CD4-positive, alpha-beta T cell treated with Interferon gamma for 1 hour (primary cell): Measurements from ENCODE around the gene UBE2H.
"Not testable (repeated sequence)": the region's sequence is repeated elsewhere in the genome, so short reads cannot be mapped to it uniquely, and the experiment has no call there.

Source experiments
- DNase-seq: peaks from one replicate; pipeline ENCODE4 v3.0.0-alpha.2; 2020

UBE2H gene

DNA sequence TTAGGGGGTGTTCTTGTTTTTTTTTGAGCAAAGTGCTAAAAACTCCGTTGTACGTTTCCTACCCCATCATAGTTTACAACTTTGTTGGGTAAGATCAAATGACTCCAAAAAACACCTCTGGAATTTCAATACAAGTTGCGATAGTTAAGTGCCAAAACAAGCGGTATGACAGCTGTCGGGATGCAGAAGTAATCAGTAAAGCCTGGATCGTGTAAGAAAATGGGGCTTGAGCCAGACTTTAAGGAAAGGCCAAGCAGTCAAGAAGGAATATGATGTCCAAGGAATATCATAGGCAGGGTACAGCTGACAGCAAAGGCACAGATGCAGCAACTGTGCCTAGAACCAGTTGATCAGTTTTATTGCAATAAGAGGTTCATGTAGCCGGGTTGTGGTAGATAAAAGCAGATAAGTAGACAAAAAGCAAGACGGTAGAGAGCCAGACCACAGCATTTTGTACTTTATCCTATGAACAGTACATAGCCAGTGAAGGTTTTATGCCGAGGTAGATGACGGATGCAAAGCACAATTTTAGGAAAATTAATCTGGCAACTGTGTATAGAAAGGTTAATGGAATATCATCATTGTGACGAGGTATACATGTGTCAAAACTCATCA, 45.5 kb downstream of the UBE2H start:
- no peak for DNase-seq

DNA sequence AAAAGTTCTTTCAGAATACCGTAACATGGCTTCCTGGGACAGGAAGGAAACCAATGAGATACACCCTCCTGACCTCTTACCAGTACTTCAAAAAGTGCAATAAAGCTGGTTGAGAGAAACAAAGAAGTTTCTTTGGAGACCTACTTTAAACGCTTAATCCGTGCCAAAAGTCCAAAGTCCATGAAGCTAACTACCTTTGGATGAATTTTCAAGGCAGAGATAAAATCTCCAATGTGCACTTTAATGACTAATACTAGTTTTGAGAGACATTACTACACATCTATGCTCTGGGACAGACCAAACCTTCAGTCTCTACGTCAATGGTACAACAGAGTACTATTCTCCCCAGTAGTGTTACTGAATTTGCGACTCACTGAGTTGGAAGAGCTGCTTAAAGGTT, 46.1 kb downstream of the UBE2H start:
- no peak for DNase-seq

DNA sequence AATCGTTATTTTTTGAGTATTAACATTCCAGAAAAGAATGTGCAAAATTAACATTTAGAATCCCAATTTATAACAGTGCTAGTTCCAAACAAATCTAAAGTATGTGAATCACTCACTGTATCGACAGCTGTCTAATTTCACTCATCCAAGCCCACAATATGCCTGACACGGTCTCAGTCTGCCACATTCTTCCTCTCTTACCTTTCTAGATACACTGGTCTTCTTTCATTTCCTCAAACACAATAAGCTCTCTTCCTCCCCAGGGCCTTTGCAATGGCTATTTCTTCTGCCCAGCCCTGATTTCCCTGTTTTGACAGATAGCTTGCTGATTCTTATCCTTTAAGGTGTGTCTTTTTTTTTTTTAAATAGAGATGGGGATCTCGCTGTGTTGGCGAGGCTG, 48.8 kb downstream of the UBE2H start:
- no peak for DNase-seq

DNA sequence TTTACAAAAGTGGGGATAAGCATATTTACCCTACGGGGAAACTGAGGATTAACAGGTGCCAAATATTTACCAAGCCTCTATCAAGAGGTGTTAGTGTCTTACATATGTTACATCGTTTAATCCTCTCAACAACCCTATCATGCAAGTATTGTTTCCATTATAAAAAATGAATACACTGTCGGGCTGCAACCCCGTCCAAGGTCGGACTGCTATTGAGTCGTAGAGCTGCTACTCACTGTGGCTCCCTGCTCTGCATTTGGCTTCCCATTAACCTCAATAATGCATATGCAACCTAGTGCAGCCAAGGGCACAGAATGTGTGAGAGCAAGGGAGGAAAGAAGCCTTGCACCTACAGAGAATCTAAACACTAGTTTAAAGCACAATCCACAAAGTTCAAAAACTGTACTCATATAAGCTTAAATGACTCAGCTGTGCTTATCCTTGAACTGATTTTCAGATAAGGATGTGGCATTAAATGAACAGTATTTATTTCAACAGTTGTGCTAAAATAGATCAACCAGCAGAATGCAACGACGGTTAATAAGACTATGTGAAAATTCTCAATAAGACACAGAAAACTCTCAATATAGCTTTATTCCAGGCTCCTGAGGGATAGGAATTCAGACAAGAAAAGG, 49.9 kb downstream of the UBE2H start:
- DNase-seq, result no peak

DNA sequence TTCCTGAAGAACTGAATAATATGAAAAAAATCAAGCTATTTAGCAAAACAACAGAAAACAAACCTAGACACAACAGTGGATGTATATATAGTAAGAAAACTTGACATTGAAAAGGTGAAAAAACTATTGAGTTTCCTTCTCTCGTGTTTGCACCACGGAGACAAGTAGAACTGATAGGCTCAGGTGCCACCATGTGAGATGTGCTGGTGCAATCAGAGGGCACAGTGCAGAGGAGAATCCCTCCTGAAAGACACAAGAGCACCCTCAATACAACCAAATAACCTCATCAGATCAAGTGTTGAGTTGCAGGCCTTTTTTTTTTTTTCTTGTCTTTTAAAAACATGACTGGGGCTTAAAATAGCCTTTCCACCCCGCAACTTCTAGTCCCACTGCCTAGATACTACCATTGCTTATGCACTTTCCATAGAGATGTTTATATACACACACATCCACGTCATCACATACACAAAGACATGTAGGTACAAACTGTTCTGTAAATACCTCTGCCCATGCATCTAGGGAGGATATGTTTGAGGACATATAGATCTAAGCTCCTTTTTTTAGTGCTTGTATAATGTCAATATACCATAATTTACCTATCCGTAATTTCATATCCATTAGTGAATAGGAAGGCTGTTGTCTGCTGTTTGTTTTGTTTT, 54.1 kb downstream of the UBE2H start:
- no peak for DNase-seq

DNA sequence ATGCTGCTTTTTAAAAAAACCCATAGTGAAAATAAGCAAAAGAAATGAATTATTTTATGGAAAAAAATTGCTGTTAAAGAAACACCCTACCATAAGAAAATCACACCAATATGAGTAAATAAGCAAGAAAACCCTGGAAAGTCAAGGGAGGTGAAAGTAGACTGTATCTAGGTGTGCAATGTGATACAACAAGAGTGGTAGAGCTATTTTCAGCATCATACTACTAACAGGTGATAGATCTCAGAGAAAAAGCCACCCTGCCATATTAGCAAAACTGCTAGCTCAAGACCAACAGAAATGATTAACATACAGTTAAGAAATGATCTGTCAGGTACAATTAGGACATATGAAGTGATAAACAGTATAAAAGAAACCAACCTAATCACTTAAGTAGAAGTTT, 54.8 kb downstream of the UBE2H start:
- DNase-seq, result no peak

DNA sequence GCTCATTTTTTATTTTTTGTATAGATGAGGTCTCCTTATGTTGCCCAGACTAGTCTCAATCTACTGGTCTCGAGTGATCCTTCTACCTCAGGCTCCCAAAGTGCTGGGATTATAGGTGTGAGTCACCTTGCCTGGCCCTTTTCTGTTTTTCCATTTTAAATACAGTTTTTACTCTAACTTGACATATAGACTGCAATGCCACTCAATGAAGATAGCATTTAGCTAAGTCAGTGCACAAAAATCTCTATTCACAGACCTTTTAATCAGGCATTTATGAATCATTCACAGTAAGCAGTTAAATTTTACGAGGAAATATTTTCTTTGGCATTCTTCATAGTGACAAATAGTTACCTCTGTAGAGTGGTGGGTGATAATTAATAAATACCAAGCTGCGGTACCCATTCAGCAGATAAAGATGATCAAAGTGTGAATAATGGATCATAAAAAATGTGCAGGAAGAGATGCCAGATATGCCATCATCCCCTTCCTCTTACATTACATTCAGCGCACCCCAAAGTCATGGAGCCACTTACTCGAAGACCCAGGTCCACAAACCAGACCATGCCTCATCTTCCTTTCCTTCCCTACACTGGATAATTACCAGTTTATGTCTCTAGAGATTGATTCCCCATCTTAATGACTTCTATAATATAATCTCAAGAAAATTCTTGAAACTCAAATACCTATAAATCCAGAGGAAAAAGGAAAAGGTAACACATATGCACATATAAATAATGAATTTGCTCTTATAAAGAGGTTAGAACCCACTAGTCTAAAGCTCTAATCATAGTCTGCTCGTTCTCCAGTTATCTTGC, 56.0 kb downstream of the UBE2H start:
- no peak for DNase-seq

DNA sequence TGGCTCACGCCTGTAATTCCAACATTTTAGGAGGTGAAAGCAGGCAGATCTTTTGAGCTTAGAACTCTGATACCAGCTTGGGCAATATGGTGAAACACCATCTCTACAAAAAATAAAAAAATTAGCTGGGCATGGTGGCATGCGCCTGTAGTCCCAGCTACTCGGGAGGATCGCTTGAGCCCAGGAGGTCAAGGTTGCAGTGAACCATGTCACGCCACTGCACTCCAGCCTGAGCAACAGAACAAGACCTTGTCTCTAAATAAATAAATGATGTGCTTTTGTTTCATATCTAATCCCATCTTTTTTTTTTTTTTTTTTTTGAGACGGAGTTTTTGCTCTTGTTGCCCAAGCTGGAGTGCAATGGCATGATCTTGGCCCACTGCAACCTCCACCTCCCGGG, 58.6 kb downstream of the UBE2H start:
- DNase-seq, result not testable (repeated sequence)

DNA sequence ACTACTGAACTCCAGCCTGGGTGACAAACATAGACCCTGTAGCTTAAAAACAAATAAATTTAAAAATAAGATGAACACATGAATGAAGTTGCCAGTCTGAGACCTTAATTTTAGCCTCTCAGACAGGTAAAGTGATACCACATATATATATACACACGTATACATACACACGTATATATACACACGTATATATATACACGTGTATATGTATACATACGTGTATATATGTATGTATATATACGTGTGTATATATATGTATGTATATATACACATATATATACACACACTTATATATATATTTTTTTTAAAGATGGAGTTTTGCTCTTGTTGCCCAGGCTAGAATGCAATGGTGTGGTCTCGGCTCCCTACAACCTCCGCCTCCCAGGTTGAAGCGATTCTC, 62.7 kb downstream of the UBE2H start:
- DNase-seq, result no peak

DNA sequence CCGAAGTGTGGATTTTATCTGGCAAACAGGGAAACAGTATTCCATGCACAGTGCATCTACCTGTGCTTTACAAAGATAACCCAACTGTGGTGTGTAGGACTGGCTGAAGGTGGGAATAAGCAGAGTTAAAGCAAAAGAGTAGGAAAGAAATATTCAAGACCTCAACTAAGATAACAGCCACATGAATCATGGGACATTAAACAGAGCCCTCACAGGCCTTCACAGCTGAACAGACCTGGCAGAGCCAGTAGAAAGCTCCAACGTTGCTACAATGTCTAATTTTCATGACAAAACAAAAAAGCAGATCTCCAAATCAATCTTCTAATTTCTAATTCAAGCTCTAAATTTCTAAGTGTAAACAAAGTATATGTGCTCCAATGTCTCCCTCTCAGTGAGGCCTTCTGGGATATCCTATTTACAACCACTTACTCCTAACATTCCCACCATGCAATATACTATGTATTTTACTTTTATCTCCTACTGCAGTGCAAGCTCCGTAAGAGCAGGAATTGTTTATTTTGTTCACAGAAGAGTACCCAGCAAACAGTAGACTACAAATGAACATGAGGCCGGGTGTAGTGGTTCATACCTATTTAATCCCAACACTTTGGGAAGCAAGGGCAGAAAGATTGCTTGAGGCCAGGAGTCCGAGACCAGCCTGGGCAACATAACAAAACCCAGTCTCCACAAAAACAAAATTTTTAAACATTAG, 63.5 kb downstream of the UBE2H start:
- DNase-seq, result no peak

DNA sequence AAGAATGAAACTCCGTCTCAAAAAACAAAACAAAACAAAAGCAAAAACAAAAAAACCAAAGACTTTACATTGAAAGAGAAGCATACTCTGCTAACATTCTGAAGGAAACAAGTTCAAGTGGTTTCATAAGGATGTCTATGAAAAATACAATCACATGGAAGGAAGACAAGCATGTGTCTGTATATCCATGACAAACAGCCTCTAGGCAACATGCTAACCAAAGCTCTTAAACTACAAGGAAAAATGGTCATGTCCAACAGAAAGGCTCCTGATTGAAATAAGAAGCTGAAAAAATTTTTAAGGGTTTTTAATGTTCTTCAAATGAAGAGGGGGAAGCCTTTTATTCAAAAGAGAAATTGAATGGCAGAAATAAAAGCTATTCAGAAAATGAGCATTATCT, 64.9 kb downstream of the UBE2H start:
- DNase-seq, result no peak

DNA sequence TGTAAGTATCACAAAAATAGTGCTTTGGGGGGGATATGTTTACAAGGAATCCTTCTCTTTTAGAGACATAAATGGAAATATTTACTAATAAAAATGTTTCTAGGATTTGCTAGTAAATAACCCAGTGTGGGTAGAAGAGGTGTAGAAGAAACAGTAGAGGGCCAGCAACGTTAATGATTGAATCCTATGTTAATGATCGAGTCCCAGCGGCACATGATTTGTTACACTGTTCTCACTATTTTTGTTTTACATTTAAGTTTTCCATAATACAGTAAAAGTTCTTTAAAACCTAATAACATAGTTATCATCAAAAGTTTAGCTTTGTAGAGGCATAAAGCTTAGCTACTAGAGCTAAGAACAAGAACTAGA, 66.0 kb downstream of the UBE2H start:
- no peak for DNase-seq

DNA sequence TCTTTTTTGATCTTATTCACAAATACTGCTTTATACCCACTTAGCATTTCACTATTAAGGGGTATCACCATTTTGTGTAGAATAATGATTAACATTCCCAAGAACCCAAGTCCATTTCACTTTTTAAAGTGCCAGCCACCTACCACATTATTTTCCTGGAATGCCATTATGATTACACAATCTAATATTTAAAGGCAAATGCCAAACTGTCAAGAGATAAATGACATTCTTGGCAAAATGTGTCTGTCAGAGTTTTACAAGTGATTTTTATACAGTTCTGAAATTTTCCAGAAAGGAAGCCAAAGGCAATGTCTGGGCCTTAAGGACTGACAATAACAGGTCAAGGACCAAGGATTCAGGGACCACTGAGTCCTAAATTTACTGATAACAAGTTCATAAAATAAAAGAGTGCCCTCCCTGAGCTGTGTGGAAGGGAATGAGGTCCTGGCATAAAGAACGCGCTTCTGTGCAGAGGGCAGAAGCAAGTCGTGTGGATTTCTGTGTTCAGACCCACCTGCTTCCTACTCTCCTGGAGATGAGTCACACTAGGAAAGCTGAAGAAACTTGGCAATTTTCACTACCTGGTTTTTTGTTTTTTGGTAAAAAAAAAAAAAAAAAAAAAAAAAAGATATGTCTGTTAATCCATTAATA, 66.5 kb downstream of the UBE2H start:
- no peak for DNase-seq

DNA sequence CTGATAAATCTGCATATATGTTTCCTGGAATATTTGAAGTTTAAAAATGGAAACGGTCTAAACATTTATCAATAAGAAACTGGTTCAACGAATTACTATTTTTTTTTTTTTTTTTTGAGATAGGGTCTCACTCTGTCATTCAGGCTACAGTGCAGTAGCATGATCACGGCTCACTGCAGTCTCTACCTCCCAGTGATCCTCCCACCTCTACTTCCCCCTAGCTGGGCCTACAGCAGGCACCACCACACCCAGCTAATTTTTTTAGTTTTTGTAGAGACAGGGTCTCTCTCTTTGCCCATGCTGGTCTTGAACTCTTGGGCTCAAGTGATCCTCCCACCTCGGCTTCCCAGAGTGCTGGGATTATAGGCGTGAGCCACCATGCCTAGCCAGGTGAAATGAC, 68.3 kb downstream of the UBE2H start:
- DNase-seq, result no peak

DNA sequence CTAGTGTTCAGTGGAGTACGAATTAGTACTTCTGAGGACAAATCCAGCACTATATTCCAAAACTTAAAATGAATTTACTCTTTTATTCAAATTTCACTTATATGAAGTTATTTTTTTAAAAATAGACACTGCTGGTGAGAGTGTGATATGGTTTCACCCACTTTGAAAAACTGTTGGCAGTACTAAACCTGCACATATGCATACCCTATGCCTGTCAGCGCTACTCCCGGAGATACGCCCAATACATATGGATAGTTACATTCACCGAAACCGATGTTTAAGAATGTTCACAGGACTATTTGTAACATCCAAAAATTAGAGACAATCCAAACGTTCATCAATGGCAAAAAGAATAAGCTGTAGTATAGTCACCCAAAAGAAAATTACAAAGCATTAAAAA, 69.6 kb downstream of the UBE2H start:
- DNase-seq, result no peak

DNA sequence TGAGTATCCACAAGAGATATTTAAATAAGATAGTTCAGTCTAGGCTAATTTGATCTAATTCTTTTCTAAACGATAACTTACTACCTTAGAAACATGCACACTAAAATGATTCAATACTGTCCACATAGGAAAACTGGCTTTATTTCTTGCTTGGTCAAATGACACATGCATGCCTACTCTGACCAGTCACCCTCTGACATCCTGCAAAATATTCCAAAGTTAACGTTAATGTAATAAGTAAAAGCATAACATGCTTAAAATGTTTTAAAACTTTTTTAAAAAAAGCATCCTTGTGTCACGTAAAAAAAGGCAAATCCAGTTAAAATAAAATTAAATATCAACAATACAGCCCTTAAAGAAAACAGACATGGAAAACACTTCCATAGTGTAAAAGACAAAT, 70.2 kb downstream of the UBE2H start:
- DNase-seq, result no peak

DNA sequence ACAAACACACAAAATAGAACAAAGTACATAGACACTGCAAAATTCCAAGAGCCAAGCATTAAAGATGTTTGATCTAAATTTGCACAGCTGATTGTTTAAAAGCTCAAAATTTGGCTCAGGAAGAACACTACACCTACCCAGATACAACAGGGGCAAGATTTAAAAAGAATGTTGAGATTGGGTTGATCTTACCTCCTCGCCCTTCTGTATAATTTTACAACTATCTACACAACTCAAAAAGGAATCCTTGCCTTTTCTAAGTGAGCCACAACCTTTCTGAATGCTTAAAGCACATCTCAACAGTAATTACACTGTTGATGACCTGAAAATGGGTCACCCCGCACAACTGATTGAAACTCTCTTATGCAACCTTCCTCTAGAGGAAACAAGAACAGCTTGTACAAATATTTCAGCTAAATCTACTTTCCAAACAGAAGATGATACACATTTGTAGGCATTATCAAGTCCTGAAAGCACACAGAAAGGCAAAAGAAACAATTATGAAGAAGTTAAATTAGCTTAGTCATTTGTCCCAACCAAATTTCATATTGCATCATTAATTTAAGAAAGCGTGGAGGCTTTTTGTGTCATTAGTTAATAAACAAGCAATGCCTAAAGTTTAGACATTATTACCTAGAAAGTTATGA, 75.5 kb downstream of the UBE2H start:
- DNase-seq, result no peak

DNA sequence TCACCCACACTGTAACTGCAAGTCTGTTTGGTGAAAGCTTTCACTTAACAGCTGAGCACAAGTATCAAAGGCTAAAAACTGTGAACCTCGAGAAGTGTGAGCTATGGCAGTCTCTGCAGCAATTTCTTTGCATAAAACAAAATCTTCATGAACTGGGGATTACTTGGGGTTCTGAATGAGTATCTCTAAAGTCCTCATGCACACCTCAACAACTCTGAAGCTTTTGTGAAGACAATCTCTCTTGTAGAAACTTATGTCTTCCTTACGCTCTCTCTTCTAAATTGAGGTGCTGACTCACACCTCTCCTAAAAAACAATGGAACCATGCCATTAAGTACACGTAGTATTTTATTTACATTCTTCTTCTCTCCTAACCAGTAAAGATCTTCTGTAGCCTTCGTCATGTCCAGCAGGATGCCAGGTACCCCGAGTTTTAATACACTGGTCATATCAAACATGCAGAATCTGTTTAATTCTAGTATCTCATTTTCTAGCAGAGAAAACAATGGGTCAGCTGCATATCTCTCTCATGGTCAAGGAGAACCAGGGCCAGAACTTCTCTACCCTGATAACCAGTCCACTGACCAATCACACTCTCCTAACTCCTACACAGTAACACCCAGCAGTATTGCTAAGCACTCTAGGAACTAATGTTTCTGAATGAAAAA, 76.9 kb downstream of the UBE2H start:
- DNase-seq, result no peak

DNA sequence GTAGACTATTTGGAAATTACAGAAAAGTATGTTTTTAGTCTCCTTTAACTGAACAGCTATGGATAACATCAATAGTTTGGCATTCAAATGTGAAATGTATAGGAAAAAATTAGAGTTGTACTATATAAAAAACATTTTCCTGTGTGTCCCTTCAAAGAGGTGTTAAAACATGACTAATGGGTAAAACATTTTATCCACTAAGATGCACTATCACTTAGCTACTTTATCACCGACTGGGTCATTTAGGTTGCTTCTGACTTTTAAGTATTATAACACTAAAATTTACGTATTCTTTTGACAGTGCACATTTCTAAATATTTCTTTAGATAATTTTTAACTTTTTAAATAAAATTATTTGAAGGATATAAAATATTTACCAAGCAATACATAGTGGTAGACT, 77.6 kb downstream of the UBE2H start:
- no peak for DNase-seq

DNA sequence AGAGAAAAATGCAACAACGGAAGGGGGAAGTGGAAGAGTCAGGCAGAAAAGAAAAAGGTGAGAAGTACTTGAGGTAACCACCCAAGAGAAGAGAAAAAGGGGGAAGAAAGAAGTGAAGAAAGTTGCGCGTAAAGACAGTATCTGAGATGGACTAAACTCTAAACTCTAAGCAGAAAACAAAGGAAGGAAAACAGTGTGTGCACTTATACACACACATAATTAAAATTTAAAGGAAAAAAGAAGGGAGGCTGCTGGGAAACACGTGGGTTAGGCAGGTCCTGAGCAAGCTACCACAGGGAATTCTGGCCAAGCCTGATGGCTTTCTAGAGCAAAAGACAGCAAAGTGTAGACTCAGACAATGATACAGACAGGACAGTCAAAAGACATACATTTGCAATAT, 78.0 kb downstream of the UBE2H start:
- DNase-seq, result no peak

DNA sequence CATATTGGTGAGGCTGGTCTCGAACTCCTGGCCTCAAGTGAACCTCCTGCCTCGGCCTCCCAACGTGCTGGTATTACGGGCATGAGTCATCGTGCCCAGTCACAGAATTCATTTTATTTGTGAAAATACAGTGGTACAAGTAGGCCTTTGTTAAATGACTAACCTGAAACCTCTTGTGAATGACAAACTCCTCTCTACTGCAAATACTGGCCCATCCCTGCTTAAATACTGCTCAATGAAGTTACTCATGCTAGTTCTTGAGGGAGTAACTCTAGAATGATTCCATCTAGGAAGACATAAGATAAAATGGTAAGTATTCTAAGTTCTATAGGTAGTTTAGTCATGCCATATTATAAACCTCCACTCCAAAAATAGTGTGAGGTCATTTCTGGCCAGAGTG, 80.7 kb downstream of the UBE2H start:
- no peak for DNase-seq

DNA sequence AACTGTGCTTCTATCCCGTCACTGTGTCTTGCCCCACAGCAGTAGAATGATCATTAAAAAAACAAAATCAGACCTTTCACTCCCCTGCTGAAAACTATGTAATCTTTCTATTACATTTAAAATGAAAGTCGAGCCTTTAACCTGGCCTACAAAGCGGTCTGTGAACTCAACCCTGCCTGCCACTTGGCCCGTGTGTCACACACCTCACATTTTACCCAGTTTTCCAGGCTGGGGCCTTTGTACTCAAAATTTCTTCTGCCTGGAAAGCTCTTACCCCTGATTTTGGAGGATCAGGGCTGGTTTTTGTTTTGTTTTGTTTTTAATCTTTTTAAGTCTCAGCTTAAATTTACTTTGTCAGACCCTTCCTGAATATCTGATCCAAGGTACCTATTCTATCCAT, 82.1 kb downstream of the UBE2H start:
- DNase-seq, result no peak
